Measurements from ENCODE around the gene SPDYA.
A peak's percentile ranks its signal among the peaks of the same experiment; 100 is the strongest.
"Not testable (repeated sequence)": the region's sequence is repeated elsewhere in the genome, so short reads cannot be mapped to it uniquely, and the experiment has no call there.

Gene SPDYA

DNA sequence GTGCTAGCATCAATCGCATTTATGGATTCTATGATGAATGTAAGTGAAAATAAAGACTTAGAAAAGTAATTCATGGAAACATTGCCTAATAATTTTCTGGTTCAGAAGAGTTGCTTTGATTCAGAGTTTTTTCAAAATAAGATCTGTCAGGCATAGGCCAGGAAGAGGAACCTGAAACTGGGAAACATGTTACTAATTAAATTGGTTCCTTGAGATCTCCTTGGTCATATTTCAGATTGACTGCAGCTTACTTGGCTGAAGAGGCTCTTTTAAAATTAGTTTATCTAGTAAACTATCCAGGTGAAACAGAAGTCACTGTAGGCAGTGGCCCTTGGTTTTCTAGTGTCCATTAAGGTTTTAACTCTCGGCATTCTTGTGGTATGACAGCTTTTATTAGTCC is 31.6 kb upstream of the SPDYA start:
- no peak overlapping the region for H3K27ac ChIP-seq (ENCODE audit: low read depth, low read length)
- H3K36me3 ChIP-seq (ENCODE audit: control insufficient read depth in 5 of 5, insufficient read depth in 5 of 5, low read length in 5 of 5), result peaks cover 37 to 61% (median 57%) of the 10 kb centered on the region in 5 donors

DNA sequence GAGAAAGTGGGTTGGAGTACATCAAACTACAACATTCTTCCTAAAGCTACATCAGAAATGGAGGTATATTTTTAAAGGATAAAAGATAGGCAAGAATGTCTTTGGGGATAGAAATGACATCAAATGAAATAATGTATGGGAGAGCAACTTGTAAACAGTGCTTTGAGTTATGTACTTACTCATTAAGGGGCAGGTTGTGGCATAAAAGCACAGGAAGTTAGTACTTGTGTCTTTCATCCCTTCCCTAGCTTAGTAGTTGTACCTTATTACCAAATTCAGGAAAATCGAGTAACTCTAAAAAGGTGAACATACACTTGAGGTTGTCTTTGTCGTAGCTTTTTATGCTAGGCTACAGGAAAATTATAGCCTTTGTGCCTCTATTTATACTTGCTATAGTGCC is 30.1 kb upstream of the SPDYA start:
- no peaks in the 10 kb centered on the region for H3K27me3 ChIP-seq (ENCODE audit: control insufficient read depth in 5 of 5, insufficient read depth in 4 of 5, low read length in 5 of 5)
- H3K4me3 ChIP-seq (ENCODE audit: low read depth in 1 of 5, low read length in 5 of 5), result no peak overlapping the region
- no peak overlapping the region for H3K9ac ChIP-seq (ENCODE audit: low read length in 5 of 5)
- H3K9me3 ChIP-seq (ENCODE audit: control insufficient read depth in 5 of 5, low read length in 5 of 5), result no peaks in the 10 kb centered on the region
- no peak overlapping the region for H3K27ac ChIP-seq (ENCODE audit: low read depth, low read length)
- peaks cover 42 to 74% (median 60%) of the 10 kb centered on the region in 5 donors for H3K36me3 ChIP-seq (ENCODE audit: control insufficient read depth in 5 of 5, insufficient read depth in 5 of 5, low read length in 5 of 5)
- peaks cover 0 to 4% (median 0%) of the 10 kb centered on the region in 5 donors for H3K4me1 ChIP-seq (ENCODE audit: control insufficient read depth in 5 of 5, insufficient read depth in 5 of 5, low read length in 5 of 5)

More for the DNA sequence above, 31.6 kb upstream of the SPDYA start:
- Histone ChIP-seq H3K4me3 (ENCODE audit: low read depth in 1 of 5, low read length in 5 of 5) (no peak overlapping the region), H3K4me1 (ENCODE audit: control insufficient read depth in 5 of 5, insufficient read depth in 5 of 5, low read length in 5 of 5) (peaks cover 0 to 5% (median 0%) of the 10 kb centered on the region in 5 donors), H3K9me3 (ENCODE audit: control insufficient read depth in 5 of 5, low read length in 5 of 5) (no peaks in the 10 kb centered on the region), H3K27me3 (ENCODE audit: control insufficient read depth in 5 of 5, insufficient read depth in 4 of 5, low read length in 5 of 5) (no peaks in the 10 kb centered on the region), H3K9ac (ENCODE audit: low read length in 5 of 5) (no peak overlapping the region)

DNA sequence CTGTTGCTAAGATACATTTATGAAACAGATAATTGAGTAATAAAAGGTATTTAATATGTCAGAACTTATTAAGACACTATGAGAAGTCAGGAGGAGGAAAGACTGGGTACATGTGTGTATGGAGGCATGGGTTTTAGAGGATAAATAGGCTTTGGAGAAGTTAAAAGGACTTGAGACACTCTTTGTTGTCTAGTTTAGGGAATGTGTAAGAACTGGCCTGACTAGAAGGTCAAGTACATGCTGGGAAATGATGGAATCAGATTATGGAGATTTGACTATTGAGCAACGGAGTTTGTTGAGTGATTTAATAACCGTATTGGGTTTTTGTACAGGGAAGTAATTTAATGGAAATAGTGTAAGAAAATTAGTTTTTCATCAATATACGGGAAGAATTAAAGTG is 28.2 kb upstream of the SPDYA start:
- peaks cover 51 to 85% (median 58%) of the 10 kb centered on the region in 5 donors for H3K36me3 ChIP-seq (ENCODE audit: control insufficient read depth in 5 of 5, insufficient read depth in 5 of 5, low read length in 5 of 5)

DNA sequence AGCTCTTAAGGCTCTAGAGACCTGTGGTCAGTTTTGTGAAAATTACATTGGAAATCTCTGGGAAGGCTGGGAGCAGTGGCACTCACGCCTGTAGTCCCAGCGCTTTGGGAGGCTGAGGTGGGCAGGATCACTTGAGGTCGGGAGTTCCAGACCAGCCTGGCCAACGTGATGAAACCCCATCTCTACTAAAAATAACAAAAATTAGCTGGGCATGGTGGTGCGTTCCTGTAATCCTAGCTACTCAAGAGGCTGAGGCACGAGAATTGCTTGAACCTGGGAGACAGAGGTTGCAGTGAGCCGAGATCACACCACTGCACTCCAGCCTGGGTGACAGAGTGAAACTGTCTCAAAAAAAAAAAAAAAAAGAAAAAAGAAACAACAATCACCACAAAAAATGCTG is 26.1 kb upstream of the SPDYA start:
- H3K27me3 ChIP-seq (ENCODE audit: control insufficient read depth in 5 of 5, insufficient read depth in 4 of 5, low read length in 5 of 5); H3K4me1 ChIP-seq (ENCODE audit: control insufficient read depth in 5 of 5, insufficient read depth in 5 of 5, low read length in 5 of 5); H3K4me3 ChIP-seq (ENCODE audit: low read depth in 1 of 5, low read length in 5 of 5); H3K9ac ChIP-seq (ENCODE audit: low read length in 5 of 5); H3K27ac ChIP-seq (ENCODE audit: low read depth, low read length); H3K9me3 ChIP-seq (ENCODE audit: control insufficient read depth in 5 of 5, low read length in 5 of 5): not testable (repeated sequence)
- H3K36me3 ChIP-seq (ENCODE audit: control insufficient read depth in 5 of 5, insufficient read depth in 5 of 5, low read length in 5 of 5), result peaks cover 49 to 85% (median 57%) of the 10 kb centered on the region in 5 donors

More for the DNA sequence above, 28.2 kb upstream of the SPDYA start:
- Histone ChIP-seq H3K9me3 (ENCODE audit: control insufficient read depth in 5 of 5, low read length in 5 of 5) (no peaks in the 10 kb centered on the region), H3K4me1 (ENCODE audit: control insufficient read depth in 5 of 5, insufficient read depth in 5 of 5, low read length in 5 of 5) (no peaks in the 10 kb centered on the region), H3K27ac (ENCODE audit: low read depth, low read length) (no peak overlapping the region), H3K27me3 (ENCODE audit: control insufficient read depth in 5 of 5, insufficient read depth in 4 of 5, low read length in 5 of 5) (no peaks in the 10 kb centered on the region), H3K9ac (ENCODE audit: low read length in 5 of 5) (no peak overlapping the region), H3K4me3 (ENCODE audit: low read depth in 1 of 5, low read length in 5 of 5) (no peak overlapping the region)

DNA sequence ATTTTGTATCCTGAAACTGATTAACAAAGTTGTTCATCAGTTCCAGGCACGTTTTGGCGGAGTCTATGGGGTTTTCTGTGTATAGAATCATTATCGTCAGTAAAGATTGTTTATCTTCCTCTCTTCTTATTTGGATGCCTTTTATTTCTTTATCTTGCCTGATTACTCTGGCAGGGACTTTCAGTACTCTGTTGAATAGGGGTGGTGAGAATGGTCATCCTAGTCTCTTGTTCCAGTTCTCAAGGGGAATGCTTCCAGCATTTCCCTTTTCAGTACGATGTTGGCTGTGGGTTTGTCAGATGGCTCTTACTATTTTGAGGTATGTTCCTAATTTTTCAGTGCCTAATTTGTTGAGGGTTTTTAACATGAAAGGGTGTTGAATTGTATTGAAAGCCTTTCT is 14.0 kb upstream of the SPDYA start:
- H3K27ac ChIP-seq (ENCODE audit: low read depth, low read length), result no peak overlapping the region
- no peak overlapping the region for H3K9ac ChIP-seq (ENCODE audit: low read length in 5 of 5)
- peaks cover 0 to 5% (median 0%) of the 10 kb centered on the region in 5 donors for H3K9me3 ChIP-seq (ENCODE audit: control insufficient read depth in 5 of 5, low read length in 5 of 5)
- no peaks in the 10 kb centered on the region for H3K4me1 ChIP-seq (ENCODE audit: control insufficient read depth in 5 of 5, insufficient read depth in 5 of 5, low read length in 5 of 5)
- peaks cover 21 to 53% (median 36%) of the 10 kb centered on the region in 5 donors for H3K36me3 ChIP-seq (ENCODE audit: control insufficient read depth in 5 of 5, insufficient read depth in 5 of 5, low read length in 5 of 5)
- H3K4me3 ChIP-seq (ENCODE audit: low read depth in 1 of 5, low read length in 5 of 5), result no peak overlapping the region
- no peaks in the 10 kb centered on the region for H3K27me3 ChIP-seq (ENCODE audit: control insufficient read depth in 5 of 5, insufficient read depth in 4 of 5, low read length in 5 of 5)

DNA sequence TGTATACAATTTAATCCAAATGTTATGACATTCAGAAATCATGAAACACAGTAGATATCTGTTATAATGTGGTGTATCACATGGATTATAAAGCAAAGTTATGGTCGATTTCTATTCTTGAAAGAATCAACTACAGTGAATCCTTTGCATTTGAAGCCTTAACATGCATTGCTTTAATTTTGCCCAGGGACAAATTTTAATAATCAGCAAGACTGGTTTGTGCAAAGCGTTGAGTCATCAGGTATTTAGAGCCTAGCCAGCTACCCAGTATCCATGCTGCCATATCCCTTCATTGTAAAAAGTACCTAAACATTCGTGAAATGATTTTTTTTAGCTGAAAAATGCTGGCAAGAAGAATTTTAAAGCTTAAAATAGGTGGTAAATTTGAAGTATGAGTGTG is 8.9 kb upstream of the SPDYA start:
- Histone ChIP-seq H3K27ac (ENCODE audit: low read depth, low read length) (no peak overlapping the region), H3K36me3 (ENCODE audit: control insufficient read depth in 5 of 5, insufficient read depth in 5 of 5, low read length in 5 of 5) (peaks cover 6 to 36% (median 19%) of the 10 kb centered on the region in 5 donors), H3K27me3 (ENCODE audit: control insufficient read depth in 5 of 5, insufficient read depth in 4 of 5, low read length in 5 of 5) (no peaks in the 10 kb centered on the region)

DNA sequence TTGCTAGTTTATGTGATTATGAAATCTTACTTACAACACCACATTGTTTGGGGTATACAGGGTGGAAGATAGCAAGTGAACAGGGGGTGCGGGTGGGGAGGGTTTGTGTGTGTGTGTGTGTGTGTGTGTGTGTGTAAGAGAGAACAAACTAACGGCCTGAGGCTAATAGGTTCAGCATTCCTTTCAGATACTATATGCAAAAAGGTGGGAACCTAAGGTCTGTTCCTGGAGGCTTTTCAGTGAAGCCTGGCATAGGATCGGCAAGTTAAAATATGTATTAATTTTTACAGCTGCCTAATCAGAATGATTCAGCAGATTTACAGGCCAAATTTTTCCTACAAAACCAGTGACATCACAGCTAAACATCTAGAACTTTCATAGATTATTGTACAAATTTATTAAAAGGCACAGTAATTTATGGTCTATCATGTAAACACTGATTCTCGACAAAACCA is 7.6 kb upstream of the SPDYA start:
- H3K4me3 ChIP-seq (ENCODE audit: low read depth in 1 of 5, low read length in 5 of 5), result no peak overlapping the region
- H3K27me3 ChIP-seq (ENCODE audit: control insufficient read depth in 5 of 5, insufficient read depth in 4 of 5, low read length in 5 of 5), result no peaks in the 10 kb centered on the region
- peak overlapping the region; percentile 25 for H3K27ac ChIP-seq (ENCODE audit: low read depth, low read length)
- peaks cover 6 to 29% (median 19%) of the 10 kb centered on the region in 5 donors for H3K36me3 ChIP-seq (ENCODE audit: control insufficient read depth in 5 of 5, insufficient read depth in 5 of 5, low read length in 5 of 5)
- no peaks in the 10 kb centered on the region for H3K9me3 ChIP-seq (ENCODE audit: control insufficient read depth in 5 of 5, low read length in 5 of 5)
- peaks cover 0 to 14% (median 0%) of the 10 kb centered on the region in 5 donors for H3K4me1 ChIP-seq (ENCODE audit: control insufficient read depth in 5 of 5, insufficient read depth in 5 of 5, low read length in 5 of 5)
- H3K9ac ChIP-seq (ENCODE audit: low read length in 5 of 5), result peak overlapping the region in 1 of 5 donors; percentile 16

More for the DNA sequence above, 8.9 kb upstream of the SPDYA start:
- Histone ChIP-seq H3K4me1 (ENCODE audit: control insufficient read depth in 5 of 5, insufficient read depth in 5 of 5, low read length in 5 of 5) (peaks cover 0 to 14% (median 0%) of the 10 kb centered on the region in 5 donors), H3K9me3 (ENCODE audit: control insufficient read depth in 5 of 5, low read length in 5 of 5) (peaks cover 0 to 3% (median 0%) of the 10 kb centered on the region in 5 donors), H3K4me3 (ENCODE audit: low read depth in 1 of 5, low read length in 5 of 5) (no peak overlapping the region), H3K9ac (ENCODE audit: low read length in 5 of 5) (no peak overlapping the region)

DNA sequence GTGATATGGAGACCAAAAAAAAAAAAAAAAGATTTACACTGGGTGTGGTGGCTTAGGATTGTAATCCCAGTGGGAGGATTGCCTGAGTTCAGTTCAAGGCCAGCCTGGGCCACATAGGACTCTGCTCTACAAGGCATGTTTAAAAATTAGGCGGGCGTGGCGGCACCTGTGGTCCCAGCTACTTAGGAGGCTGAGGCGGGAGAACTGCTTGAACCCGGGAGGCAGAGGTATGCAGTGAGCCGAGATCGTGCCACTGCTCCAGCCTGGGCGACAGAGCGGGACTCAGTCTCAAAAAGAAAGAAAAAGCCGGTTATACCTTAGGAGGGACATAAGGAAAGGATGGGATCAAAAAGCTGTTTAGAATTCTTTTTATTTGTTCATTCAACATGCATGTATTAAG is 707 bp upstream of the SPDYA start:
- Histone ChIP-seq H3K4me1 (ENCODE audit: control insufficient read depth in 5 of 5, insufficient read depth in 5 of 5, low read length in 5 of 5) (peaks cover 2 to 15% (median 13%) of the 10 kb centered on the region in 5 donors), H3K9ac (ENCODE audit: low read length in 5 of 5) (peak overlapping the region in 3 of 5 donors; percentile 30 to 72 (median 35)), H3K4me3 (ENCODE audit: low read depth in 1 of 5, low read length in 5 of 5) (peak overlapping the region; percentile 43 to 71 (median 64)), H3K9me3 (ENCODE audit: control insufficient read depth in 5 of 5, low read length in 5 of 5) (no peaks in the 10 kb centered on the region), H3K36me3 (ENCODE audit: control insufficient read depth in 5 of 5, insufficient read depth in 5 of 5, low read length in 5 of 5) (peaks cover 0 to 4% (median 3%) of the 10 kb centered on the region in 5 donors), H3K27me3 (ENCODE audit: control insufficient read depth in 5 of 5, insufficient read depth in 4 of 5, low read length in 5 of 5) (no peaks in the 10 kb centered on the region), H3K27ac (ENCODE audit: low read depth, low read length) (no peak overlapping the region)

DNA sequence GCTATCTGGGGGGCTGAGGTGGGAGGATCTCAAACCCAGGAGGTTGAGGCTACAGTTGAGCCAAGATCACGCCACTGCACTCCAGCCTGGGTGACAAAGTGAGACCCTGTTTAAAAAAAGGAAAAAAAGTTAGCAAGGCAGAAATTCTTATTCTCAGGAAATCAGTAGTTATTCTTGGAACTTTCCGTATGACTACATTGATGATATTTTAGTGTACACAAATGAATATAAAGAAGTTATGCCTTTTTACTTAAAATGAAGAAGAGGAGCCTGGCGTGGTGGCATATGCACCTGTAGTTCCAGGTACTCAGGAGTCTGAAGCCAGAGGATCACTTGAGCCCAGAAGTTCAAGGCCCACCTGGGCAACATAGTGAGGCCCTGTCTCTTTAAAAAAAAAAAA is 7.4 kb downstream of the SPDYA start:
- Histone ChIP-seq H3K27me3 (ENCODE audit: control insufficient read depth in 5 of 5, insufficient read depth in 4 of 5, low read length in 5 of 5) (no peaks in the 10 kb centered on the region), H3K27ac (ENCODE audit: low read depth, low read length) (no peak overlapping the region)

DNA sequence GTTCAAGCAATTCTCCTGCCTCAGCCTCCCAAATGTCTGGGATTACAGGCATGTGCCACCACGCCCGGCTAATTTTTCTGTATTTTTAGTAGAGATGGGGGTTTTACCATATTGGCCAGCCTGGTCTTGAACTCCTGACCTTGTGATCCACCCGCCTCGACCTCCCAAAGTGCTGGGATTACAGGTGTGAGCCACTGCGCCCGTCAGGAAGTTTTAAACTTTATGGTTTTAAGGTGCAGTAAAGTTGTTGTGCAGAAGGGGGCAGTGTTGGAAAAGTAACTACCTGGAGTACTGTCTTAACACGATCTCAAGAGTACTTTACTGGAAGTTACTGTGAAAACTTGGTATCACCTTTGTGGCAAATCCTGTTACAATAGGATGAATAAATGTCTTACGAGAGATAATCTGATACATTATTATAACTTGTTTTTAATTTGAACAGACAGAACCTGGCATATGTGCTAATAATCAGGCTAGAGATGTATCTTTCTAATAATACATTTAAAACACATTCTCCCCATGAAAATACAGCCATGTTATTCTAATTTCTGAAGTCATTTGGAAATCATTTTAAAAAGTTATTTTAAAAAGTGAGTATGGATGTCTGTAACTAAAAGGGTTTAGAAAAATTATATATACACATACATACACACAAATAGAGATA is 10.8 kb downstream of the SPDYA start:
- Histone ChIP-seq H3K27ac (ENCODE audit: low read depth, low read length) (no peak overlapping the region), H3K9me3 (ENCODE audit: control insufficient read depth in 5 of 5, low read length in 5 of 5) (no peaks in the 10 kb centered on the region), H3K4me3 (ENCODE audit: low read depth in 1 of 5, low read length in 5 of 5) (no peak overlapping the region), H3K36me3 (ENCODE audit: control insufficient read depth in 5 of 5, insufficient read depth in 5 of 5, low read length in 5 of 5) (no peaks in the 10 kb centered on the region), H3K4me1 (ENCODE audit: control insufficient read depth in 5 of 5, insufficient read depth in 5 of 5, low read length in 5 of 5) (no peaks in the 10 kb centered on the region), H3K27me3 (ENCODE audit: control insufficient read depth in 5 of 5, insufficient read depth in 4 of 5, low read length in 5 of 5) (no peaks in the 10 kb centered on the region), H3K9ac (ENCODE audit: low read length in 5 of 5) (no peak overlapping the region)

More for the DNA sequence above, 7.4 kb downstream of the SPDYA start:
- no peaks in the 10 kb centered on the region for H3K9me3 ChIP-seq (ENCODE audit: control insufficient read depth in 5 of 5, low read length in 5 of 5)
- no peaks in the 10 kb centered on the region for H3K36me3 ChIP-seq (ENCODE audit: control insufficient read depth in 5 of 5, insufficient read depth in 5 of 5, low read length in 5 of 5)
- H3K4me1 ChIP-seq (ENCODE audit: control insufficient read depth in 5 of 5, insufficient read depth in 5 of 5, low read length in 5 of 5), result no peaks in the 10 kb centered on the region
- H3K4me3 ChIP-seq (ENCODE audit: low read depth in 1 of 5, low read length in 5 of 5), result no peak overlapping the region
- no peak overlapping the region for H3K9ac ChIP-seq (ENCODE audit: low read length in 5 of 5)
